HG03520 (cell line): Measurements from ENCODE around the gene EHBP1.
A peak's percentile ranks its signal among the peaks of the same experiment; 100 is the strongest.
"Not testable (repeated sequence)": the region's sequence is repeated elsewhere in the genome, so short reads cannot be mapped to it uniquely, and the experiment has no call there.

Experiments used
- ATAC-seq: cut with Tn5 transposase; IDR thresholded peaks from one replicate; pipeline ENCODE4 v1.9.1; 2021; ENCODE audit warnings: mild to moderate bottlenecking, moderate library complexity; ENCODE audit not compliant: unreplicated experiment

The EHBP1 gene

GRCh38 chr2:62704654-62705006 is 883 bp upstream of the EHBP1 start:
- no peak for ATAC-seq

GRCh38 chr2:62705859-62706720 is 577 bp downstream of the EHBP1 start:
- ATAC-seq, result peak; percentile 6

GRCh38 chr2:62706721-62707521 is 1.4 kb downstream of the EHBP1 start:
- ATAC-seq, result no peak

- no peak for ATAC-seq
Measured at GRCh38 chr2:62708751-62709150, 3.2 kb downstream of the EHBP1 start.

- no peak for ATAC-seq
Measured at GRCh38 chr2:62711832-62712494, 6.5 kb downstream of the EHBP1 start.

GRCh38 chr2:62713196-62713595 is 7.7 kb downstream of the EHBP1 start:
- ATAC-seq, result not testable (repeated sequence)

GRCh38 chr2:62713837-62714236 is 8.3 kb downstream of the EHBP1 start:
- ATAC-seq, result no peak

- no peak for ATAC-seq
Measured at GRCh38 chr2:62716768-62717167, 11.3 kb downstream of the EHBP1 start.

GRCh38 chr2:62717503-62718081 is 12.1 kb downstream of the EHBP1 start:
- ATAC-seq, result no peak

- no peak for ATAC-seq
Measured at GRCh38 chr2:62718225-62718822, 12.8 kb downstream of the EHBP1 start.

- ATAC-seq, result no peak
Measured at GRCh38 chr2:62719757-62720156, 14.2 kb downstream of the EHBP1 start.

GRCh38 chr2:62722679-62723078 is 17.2 kb downstream of the EHBP1 start:
- no peak for ATAC-seq

- no peak for ATAC-seq
Measured at GRCh38 chr2:62723253-62723652, 17.7 kb downstream of the EHBP1 start.

GRCh38 chr2:62724106-62724505 is 18.6 kb downstream of the EHBP1 start:
- ATAC-seq, result no peak

- ATAC-seq, result no peak
Measured at GRCh38 chr2:62724886-62725711, 19.6 kb downstream of the EHBP1 start.

- no peak for ATAC-seq
Measured at GRCh38 chr2:62725712-62726055, 20.2 kb downstream of the EHBP1 start.

GRCh38 chr2:62727259-62727867 is 21.9 kb downstream of the EHBP1 start:
- ATAC-seq, result no peak

GRCh38 chr2:62727876-62728566 is 22.5 kb downstream of the EHBP1 start:
- no peak for ATAC-seq

- ATAC-seq, result no peak
Measured at GRCh38 chr2:62731275-62731674, 25.8 kb downstream of the EHBP1 start.
